A549 treated with RU486 at 1 μM for 4 hours (cell line): ENCODE data around the gene SLC35E3. TPM values are rescaled to one million over a fixed set of nuclear protein-coding genes. Genes with fewer than 3 reads are reported as not detected.

Source experiments
- total RNA-seq: library from RNA; stranded (reverse); fragments of 200-300 nt; extraction: Qiagen RNA extraction; gene quantifications from 5 replicates; pipeline ENCODE4 v1.2.3, GENCODE V29; 2022; ENCODE audit warnings: low read depth

SLC35E3 gene
- 9.0 to 16.9 TPM (median 15.3 TPM) in 5 replicates for total RNA-seq

GRCh38 chr12:68745904-68746571, at the start of gene SLC35E3:
TSS of gene SLC35E3 (plus strand) at chr12:68746176. CDS start at chr12:68746378, 202 bp downstream.

GRCh38 chr12:68807576-68808387, 61.8 kb downstream of the SLC35E3 start, which contains the start of gene MDM2:
TSS of gene MDM2 (plus strand) at chr12:68808177. CDS start at chr12:68808478, 301 bp downstream.

Other genes starting within 250 kb of the SLC35E3 start
- gene RAP1B, start 135.3 kb upstream of the SLC35E3 start, total RNA-seq: 125 to 239 TPM (median 185 TPM) in 5 replicates
- 50.5 to 78.5 TPM (median 68.6 TPM) in 5 replicates for gene NUP107, start 59.2 kb upstream of the SLC35E3 start, total RNA-seq
- gene MDM2, start 62.0 kb downstream of the SLC35E3 start, total RNA-seq: 23.6 to 63.1 TPM (median 54.2 TPM) in 5 replicates
- 4.7 to 9.4 TPM (median 8.7 TPM) in 5 replicates for gene CPM, start 187.0 kb downstream of the SLC35E3 start, total RNA-seq